Gastrocnemius medialis (tissue), 4 donors: ENCODE data around the gene SMIM29.

ENCODE experiments used
- CTCF ChIP-seq, 5 experiments: fragments of 450-650 bp in 3 of 5; fragments of 200-600 bp in 2 of 5; sonication (generic) in 2 of 5; IDR thresholded peaks in 4 of 5; conservative IDR thresholded peaks in 1 of 5; 1 replicate in 4 of 5; 2 replicates in 1 of 5; pipeline ENCODE4 v1.5.1; 2016 to 2019; ENCODE audit warnings: antibody characterized with exemption in 5 of 5, mild to moderate bottlenecking in 3 of 5, moderate library complexity in 3 of 5
- POLR2A ChIP-seq, 2 donors: fragments of 450-650 bp; IDR thresholded peaks; one replicate each; pipeline ENCODE4 v1.6.1; 2017; ENCODE audit warnings: antibody characterized with exemption in 2 of 2, mild to moderate bottlenecking in 2 of 2, moderate library complexity in 2 of 2

- TF ChIP-seq POLR2A (IDR thresholded peaks at IDR 0.05), result no peak
- no peak for TF ChIP-seq CTCF (IDR thresholded peaks at IDR 0.05 in 4 of 5, conservative IDR thresholded peaks at IDR 0.05 in 1 of 5)
These were observed 52.0 kb downstream of the SMIM29 start for GRCh38 chr6:34196833-34197195.
